ENCODE data around the gene AGFG2. TPM values are rescaled to one million over a fixed set of nuclear protein-coding genes. Genes with fewer than 3 reads are reported as not detected.
"Not testable (repeated sequence)": the region's sequence is repeated elsewhere in the genome, so short reads cannot be mapped to it uniquely, and the experiment has no call there.

Gene AGFG2
- total RNA-seq, 1 donor from 2014 or later = 1.2 TPM

GRCh38 chr7:100496509-100496908, 42.5 kb upstream of the AGFG2 start:
- no peak for TF ChIP-seq EZH2 (IDR thresholded peaks at IDR 0.05)
- TF ChIP-seq EZH2phosphoT487 (IDR thresholded peaks at IDR 0.05) = no peak
- TF ChIP-seq CTCF (IDR thresholded peaks at IDR 0.05) = no peak
- no peak overlapping the region for H3K9ac ChIP-seq
- no peaks in the 10 kb centered on the region for H3K79me2 ChIP-seq (ENCODE audit: low read depth)
- no peak overlapping the region for H3K4me3 ChIP-seq
- no peak for DNase-seq (ENCODE audit: low spot score)
- H3K4me2 ChIP-seq = no peak overlapping the region
- Mint-ChIP-seq H3K36me3 (peaks cover 8% of the 10 kb centered on the region), H3K4me1 (peaks cover 26% of the 10 kb centered on the region), H3K27ac (no peak overlapping the region), H3K27me3 (ENCODE audit: insufficient read depth, low read depth) (peaks cover 9% of the 10 kb centered on the region), H3K9me3 (no peaks in the 10 kb centered on the region), H3K4me3 (no peak overlapping the region)
- H3K27me3 ChIP-seq = peaks cover 17% of the 10 kb centered on the region
- no peak overlapping the region for H3K27ac ChIP-seq
- no peaks in the 10 kb centered on the region for H3K9me3 ChIP-seq (ENCODE audit: low read depth)
- no peak overlapping the region for H2AFZ ChIP-seq (replicated peaks)
- no peaks in the 10 kb centered on the region for H4K20me1 ChIP-seq (ENCODE audit: low read depth)
- peaks cover 13% of the 10 kb centered on the region for H3K4me1 ChIP-seq
- no peaks in the 10 kb centered on the region for H3K36me3 ChIP-seq
- no peaks in the 10 kb centered on the region for H3F3A ChIP-seq (ENCODE audit: low read depth)

GRCh38 chr7:100500743-100501142, 38.3 kb upstream of the AGFG2 start:
- not testable (repeated sequence) for H3K27ac ChIP-seq; H4K20me1 ChIP-seq (ENCODE audit: low read depth); H3K9ac ChIP-seq; H3K4me3 ChIP-seq; H3K27ac Mint-ChIP-seq; H3K4me1 Mint-ChIP-seq; H3K4me2 ChIP-seq; H3K27me3 ChIP-seq; H3K27me3 Mint-ChIP-seq (ENCODE audit: insufficient read depth, low read depth); H2AFZ ChIP-seq (replicated peaks); H3K9me3 ChIP-seq (ENCODE audit: low read depth); H3K79me2 ChIP-seq (ENCODE audit: low read depth); H3F3A ChIP-seq (ENCODE audit: low read depth); H3K9me3 Mint-ChIP-seq; H3K4me1 ChIP-seq; H3K36me3 ChIP-seq; DNase-seq (ENCODE audit: low spot score); H3K4me3 Mint-ChIP-seq; H3K36me3 Mint-ChIP-seq

GRCh38 chr7:100504031-100504430, 35.0 kb upstream of the AGFG2 start:
- not testable (repeated sequence) for H3K4me1 ChIP-seq; H3K4me3 ChIP-seq; H3K36me3 ChIP-seq; H3K79me2 ChIP-seq (ENCODE audit: low read depth); H3K27me3 Mint-ChIP-seq (ENCODE audit: insufficient read depth, low read depth); H3K27ac ChIP-seq; H3K4me2 ChIP-seq; H3F3A ChIP-seq (ENCODE audit: low read depth); H4K20me1 ChIP-seq (ENCODE audit: low read depth); H3K27ac Mint-ChIP-seq; H3K36me3 Mint-ChIP-seq; H2AFZ ChIP-seq (replicated peaks); DNase-seq (ENCODE audit: low spot score); H3K9me3 Mint-ChIP-seq; H3K27me3 ChIP-seq; H3K9ac ChIP-seq; H3K9me3 ChIP-seq (ENCODE audit: low read depth); H3K4me3 Mint-ChIP-seq
- H3K4me1 Mint-ChIP-seq = peaks cover 18% of the 10 kb centered on the region

- no peaks in the 10 kb centered on the region for H3F3A ChIP-seq (ENCODE audit: low read depth)
- peaks cover 3% of the 10 kb centered on the region for H3K4me1 ChIP-seq
- peaks cover 23% of the 10 kb centered on the region for H3K4me1 Mint-ChIP-seq
- H3K9me3 Mint-ChIP-seq = no peaks in the 10 kb centered on the region
- TF ChIP-seq EZH2phosphoT487 (IDR thresholded peaks at IDR 0.05) (no peak), EZH2 (IDR thresholded peaks at IDR 0.05) (no peak), CTCF (IDR thresholded peaks at IDR 0.05) (no peak)
- no peaks in the 10 kb centered on the region for H3K9me3 ChIP-seq (ENCODE audit: low read depth)
- H4K20me1 ChIP-seq (ENCODE audit: low read depth) = no peaks in the 10 kb centered on the region
- H2AFZ ChIP-seq (replicated peaks) = peak overlapping the region; percentile 58
- H3K9ac ChIP-seq = no peak overlapping the region
- H3K27me3 Mint-ChIP-seq (ENCODE audit: insufficient read depth, low read depth) = peaks cover 5% of the 10 kb centered on the region
- H3K36me3 Mint-ChIP-seq = no peaks in the 10 kb centered on the region
- H3K27ac Mint-ChIP-seq = no peak overlapping the region
- no peaks in the 10 kb centered on the region for H3K36me3 ChIP-seq
- DNase-seq (ENCODE audit: low spot score) = no peak
- H3K4me2 ChIP-seq = no peak overlapping the region
- H3K27me3 ChIP-seq = no peaks in the 10 kb centered on the region
- H3K4me3 ChIP-seq = no peak overlapping the region
- H3K4me3 Mint-ChIP-seq = no peak overlapping the region
- no peaks in the 10 kb centered on the region for H3K79me2 ChIP-seq (ENCODE audit: low read depth)
- no peak overlapping the region for H3K27ac ChIP-seq
Observed at GRCh38 chr7:100504887-100505611, 34.0 kb upstream of the AGFG2 start.

Data from neural progenitor cell (in vitro differentiated cells).